K562 (cell line): ENCODE measurements around the gene VEGFB. TPM values are rescaled to one million over a fixed set of nuclear protein-coding genes. Genes with fewer than 3 reads are reported as not detected.

ENCODE experiments used
- ARNT ChIP-seq, 2 experiments: fragments of 450-650 bp; IDR thresholded peaks; 2 replicates each; pipeline ENCODE4 v1.6.1; 2016; ENCODE audit warnings: mild to moderate bottlenecking in 1 of 2
- CBX8 ChIP-seq: fragments of 200-600 bp; sonication (generic); IDR thresholded peaks from 2 replicates; pipeline ENCODE4 v1.6.1; 2012; ENCODE audit warnings: borderline replicate concordance, mixed run types, low read depth, mild to moderate bottlenecking, moderate library complexity, mixed read lengths, low read length, control low read depth, inconsistent platforms; ENCODE audit not compliant: poor library complexity, severe bottlenecking; ENCODE audit errors: extremely low read depth
- CTCFL ChIP-seq: IDR thresholded peaks from 2 replicates; pipeline ENCODE4 v1.6.1; 2011; ENCODE audit warnings: borderline replicate concordance, low read depth, mild to moderate bottlenecking, moderate library complexity, low read length; ENCODE audit not compliant: insufficient read depth, poor library complexity, severe bottlenecking
- HLTF ChIP-seq: fragments of 450-650 bp; IDR thresholded peaks from 2 replicates; pipeline ENCODE4 v1.6.1; 2016
- JUND ChIP-seq, 2 experiments: IDR thresholded peaks; 2 replicates in 1 of 2; 3 replicates in 1 of 2; pipeline ENCODE4 v1.6.1; 2011; ENCODE audit warnings: borderline replicate concordance in 2 of 2, low read depth in 2 of 2, low read length in 2 of 2, improper control_type of control experiment in 1 of 2, missing biosample characterization in 1 of 2, missing genetic modification characterization in 1 of 2, missing genetic modification reagents in 1 of 2
- KDM1A ChIP-seq, 2 experiments: fragments of 450-650 bp; IDR thresholded peaks; 2 replicates each; pipeline ENCODE4 v1.6.1; 2016; ENCODE audit warnings: mild to moderate bottlenecking in 2 of 2
- NBN ChIP-seq: fragments of 450-650 bp; IDR thresholded peaks from 2 replicates; pipeline ENCODE4 v1.6.1; 2016; ENCODE audit warnings: low read depth, mild to moderate bottlenecking
- NELFE ChIP-seq: IDR thresholded peaks from 2 replicates; pipeline ENCODE4 v1.6.1; 2011; ENCODE audit warnings: mild to moderate bottlenecking; ENCODE audit not compliant: insufficient read depth, insufficient read length
- NONO ChIP-seq, 2 experiments: fragments of 200-400 bp in 1 of 2; fragments of 450-650 bp in 1 of 2; formaldehyde crosslinking in 1 of 2; IDR thresholded peaks; 2 replicates each; pipeline ENCODE4 v1.6.1; 2017; ENCODE audit warnings: low read depth in 2 of 2, mild to moderate bottlenecking in 2 of 2, moderate library complexity in 2 of 2, low read length in 1 of 2
- POLR2B ChIP-seq: fragments of 450-650 bp; IDR thresholded peaks from 2 replicates; pipeline ENCODE4 v1.6.1; 2018; ENCODE audit warnings: low read depth; ENCODE audit not compliant: partially characterized antibody
- PTRF ChIP-seq: fragments of 450-650 bp; IDR thresholded peaks from 2 replicates; pipeline ENCODE4 v1.6.1; 2016; ENCODE audit warnings: mild to moderate bottlenecking, missing genetic modification characterization, missing compliant biosample characterization
- USF1 ChIP-seq: sonication (generic); formaldehyde crosslinking; IDR thresholded peaks from 2 replicates; pipeline ENCODE4 v1.9.0; 2022; ENCODE audit warnings: mild to moderate bottlenecking, missing genetic modification reagents
- YY1 ChIP-seq, 3 experiments: IDR thresholded peaks; 2 replicates each; pipeline ENCODE4 v1.6.1; 2011; ENCODE audit warnings: low read length in 2 of 3, mild to moderate bottlenecking in 2 of 3, moderate library complexity in 2 of 3, borderline replicate concordance in 1 of 3, control low read depth in 1 of 3, low read depth in 1 of 3; ENCODE audit not compliant: insufficient read depth in 3 of 3, insufficient replicate concordance in 2 of 3, control insufficient read depth in 1 of 3, insufficient read length in 1 of 3; ENCODE audit errors: extremely low read depth in 1 of 3
- ZFP91 ChIP-seq: sonication (generic); formaldehyde crosslinking; IDR thresholded peaks from 2 replicates; pipeline ENCODE4 v1.8.0; 2022; ENCODE audit warnings: mild to moderate bottlenecking, missing genetic modification reagents
- ZKSCAN3 ChIP-seq: fragments of 250-450 bp; sonication (Bioruptor Pico); IDR thresholded peaks from 2 replicates; pipeline ENCODE4 v1.4.0; 2020
- polyA plus RNA-seq, 8 experiments: library from polyadenylated mRNA; depleted of rRNA in 4 of 8; stranded (reverse) in 5 of 8; unstranded in 3 of 8; fragments of >200 nt; fragmentation: Nextera tagmentation in 2 of 8; fragmentation: Illumina TruSeq in 1 of 8; extraction: Ambion mirVana in 2 of 8; extraction: Trizol in 1 of 8; gene quantifications; 2 replicates each; pipeline versions ENCODE4 v1.2.1 to v1.2.3, GENCODE V29; 2011 to 2014; ENCODE audit warnings: inconsistent platforms in 1 of 8, missing spikeins in 1 of 8
- total RNA-seq, 7 experiments: library from RNA; depleted of rRNA in 6 of 7; stranded (reverse); fragments of >200 nt in 6 of 7; fragmentation: Illumina TruSeq in 2 of 7; extraction: Trizol in 2 of 7; gene quantifications; 2 replicates each; pipeline versions ENCODE4 v1.2.1 to v1.2.3, GENCODE V29; 2011 to 2021; ENCODE audit warnings: low replicate concordance in 1 of 7
- TF ChIP-seq, protein P1 (sequence below), 2 experiments: fragments of 450-650 bp in 1 of 2; sonication (generic) in 1 of 2; formaldehyde crosslinking in 1 of 2; IDR thresholded peaks in 1 of 2; conservative IDR thresholded peaks in 1 of 2; 2 replicates each; pipeline versions ENCODE4 v1.6.1 to v1.8.1; 2016 to 2023; ENCODE audit warnings: mild to moderate bottlenecking in 2 of 2, moderate library complexity in 2 of 2, inconsistent platforms in 1 of 2, missing genetic modification reagents in 1 of 2
- TF ChIP-seq, protein P2 (sequence below): fragments of 250-450 bp; sonication (Bioruptor Pico); IDR thresholded peaks from 2 replicates; pipeline ENCODE4 v1.8.0; 2022; ENCODE audit warnings: moderate library complexity, mild to moderate bottlenecking, inconsistent platforms

The VEGFB gene
- total and polyA plus RNA-seq, 9 of the 15 experiments (the other 6 are each of a cell fraction or from before 2014, with no cell fraction given): 11.0 to 83.4 (median 25.7) TPM

DNA sequence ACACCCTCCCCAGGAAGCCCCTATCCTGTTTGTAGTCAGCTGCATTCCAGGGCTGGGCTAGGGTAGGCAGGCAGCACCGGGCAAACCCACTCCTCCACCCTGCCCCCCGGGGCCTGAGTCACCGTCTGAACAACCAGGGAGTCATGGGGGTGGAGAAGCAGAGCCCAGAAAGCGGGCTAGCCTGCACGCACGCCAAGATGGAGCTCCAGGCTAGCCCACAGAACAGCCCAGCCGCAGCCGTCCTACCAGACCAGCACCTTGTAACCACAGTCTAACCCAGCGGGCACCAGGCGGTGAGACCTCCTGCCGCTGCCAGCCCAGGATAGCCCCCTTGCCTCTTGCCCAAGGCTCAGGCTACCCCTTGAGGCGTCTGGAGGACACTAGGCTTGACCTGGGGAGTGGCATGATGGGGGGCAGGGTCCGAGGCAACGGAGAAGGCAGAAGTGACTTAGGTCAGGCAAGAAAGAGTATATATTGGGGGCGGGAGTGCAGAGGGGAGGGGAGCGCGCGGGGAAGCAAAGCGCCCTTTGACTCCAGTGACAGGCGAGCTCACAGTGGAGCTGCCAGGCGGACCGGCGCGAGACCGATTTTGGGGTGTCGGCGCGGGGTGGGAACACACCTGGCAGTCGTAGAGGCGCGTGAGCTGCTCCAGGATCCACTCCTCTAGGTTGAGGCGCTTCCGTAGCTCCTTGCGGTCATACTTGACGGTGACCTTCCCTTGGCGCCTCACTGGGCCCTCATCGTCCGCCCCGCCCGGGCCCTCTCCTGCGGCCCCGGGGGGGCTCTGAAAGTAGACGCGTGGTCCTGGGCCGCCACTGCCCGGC is 11.6 kb downstream of the VEGFB start (continued):
- peak; percentile 84 for TF ChIP-seq JUND (IDR thresholded peaks at IDR 0.05; ENCODE audit: borderline replicate concordance, low read depth, low read length)
- peak; percentile 66; the same call in 1 of the 3 replicates for TF ChIP-seq JUND (tag; IDR thresholded peaks at IDR 0.05; ENCODE audit: borderline replicate concordance, low read depth, low read length)
- TF ChIP-seq ARNT (IDR thresholded peaks at IDR 0.05): no peak
- peak; percentile 77 for TF ChIP-seq NBN
- TF ChIP-seq NONO (IDR thresholded peaks at IDR 0.05; ENCODE audit: low read depth in 2 of 2, low read length in 1 of 2): peak in 1 of 2 experiments; percentile 56; a peak in 1 of 4 replicates
- peak in 2 of 3 experiments; percentile 62 to 80 for TF ChIP-seq YY1 (IDR thresholded peaks at IDR 0.05; ENCODE audit: borderline replicate concordance in 1 of 3, control insufficient read depth in 1 of 3, extremely low read depth in 1 of 3, insufficient read depth in 3 of 3, insufficient read length in 1 of 3, insufficient replicate concordance in 2 of 3, low read depth in 1 of 3, low read length in 2 of 3)
- TF ChIP-seq CBX8: no peak
- no peak for TF ChIP-seq POLR2B
- TF ChIP-seq KDM1A (IDR thresholded peaks at IDR 0.05): peak in 1 of 2 experiments; percentile 83; a peak in 2 of 4 replicates
- TF ChIP-seq USF1 (CRISPR knock-in tag): no peak
- no peak for TF ChIP-seq NELFE
- peak; percentile 38; the same call in 1 of the 2 replicates for TF ChIP-seq ZFP91 (CRISPR knock-in tag)
- no peak for TF ChIP-seq CTCFL
- no peak for TF ChIP-seq PTRF (tag)
- TF ChIP-seq, protein P1, sequence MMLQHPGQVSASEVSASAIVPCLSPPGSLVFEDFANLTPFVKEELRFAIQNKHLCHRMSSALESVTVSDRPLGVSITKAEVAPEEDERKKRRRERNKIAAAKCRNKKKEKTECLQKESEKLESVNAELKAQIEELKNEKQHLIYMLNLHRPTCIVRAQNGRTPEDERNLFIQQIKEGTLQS (IDR thresholded peaks at IDR 0.05): peak; percentile 86
- TF ChIP-seq, protein P1 (CRISPR knock-in tag; conservative IDR thresholded peaks at IDR 0.05): no peak
- peak; percentile 100 for TF ChIP-seq ZKSCAN3 (CRISPR knock-in tag)
- TF ChIP-seq, protein P2, sequence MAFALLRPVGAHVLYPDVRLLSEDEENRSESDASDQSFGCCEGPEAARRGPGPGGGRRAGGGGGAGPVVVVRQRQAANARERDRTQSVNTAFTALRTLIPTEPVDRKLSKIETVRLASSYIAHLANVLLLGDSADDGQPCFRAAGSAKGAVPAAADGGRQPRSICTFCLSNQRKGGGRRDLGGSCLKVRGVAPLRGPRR: no peak
- peak; percentile 96 for TF ChIP-seq HLTF
